B cell (primary cell): ENCODE data around the gene KRTAP9-1.

ENCODE experiments used
- CTCF ChIP-seq: fragments of 200-600 bp; IDR thresholded peaks from one replicate; pipeline ENCODE4 v1.8.0; 2022; ENCODE audit warnings: antibody characterized with exemption, mild to moderate bottlenecking
- EZH2 ChIP-seq: IDR thresholded peaks from 2 replicates; pipeline ENCODE4 v1.6.1; 2012; ENCODE audit warnings: borderline replicate concordance, low read depth, mild to moderate bottlenecking, moderate library complexity, low read length; ENCODE audit not compliant: insufficient read depth, poor library complexity, severe bottlenecking

- TF ChIP-seq CTCF (no peak), EZH2 (no peak)
Measured at GRCh38 chr17:41212524-41213169, 23.0 kb downstream of the KRTAP9-1 start.
